ENCODE measurements around the gene ACADVL. TPM values are rescaled to one million over a fixed set of nuclear protein-coding genes. Genes with fewer than 3 reads are reported as not detected.

The ACADVL gene
- total and polyA plus RNA-seq, 12 donors: 807 to 4,806 (median 1,322) TPM

Small RNA genes within 50 kb of the gene (microRNA-seq; reads per million reads assigned to microRNA genes)
- gene MIR324: 1,035 to 1,067 reads per million in 2 donors

Other genes with a start within 250 kb of the ACADVL start
Only the 30 nearest of the 33 such genes appear.
- 100 to 1,000 TPM; 144 to 241 (median 160) TPM for gene RNASEK, start 207.3 kb upstream of the ACADVL start, total RNA-seq
- 100 to 1,000 TPM; 220 to 429 TPM for gene RNASEK, start 207.3 kb upstream of the ACADVL start, polyA plus RNA-seq
- 10 to 100 TPM in 8 of 10 donors, 1 to 10 TPM in 2; 9.6 to 35.4 (median 18.3) TPM for gene BCL6B, start 196.9 kb upstream of the ACADVL start, total RNA-seq
- 1 to 10 TPM; 9.5 to 9.7 TPM for gene BCL6B, start 196.9 kb upstream of the ACADVL start, polyA plus RNA-seq
- gene SLC16A13, start 183.9 kb upstream of the ACADVL start, total RNA-seq: 1 to 10 TPM in 9 of 10 donors, under 1 TPM in 1; 0.70 to 2.1 (median 1.5) TPM
- 1 to 10 TPM; 1.1 to 2.0 TPM for gene SLC16A13, start 183.9 kb upstream of the ACADVL start, polyA plus RNA-seq
- 1 to 10 TPM in 1 of 10 donors, under 1 TPM in 9; 0.19 to 1.1 (median 0.48) TPM for gene SLC16A11, start 175.8 kb upstream of the ACADVL start, total RNA-seq
- 1 to 10 TPM in 1 of 2 donors, under 1 TPM in 1; 0.78 to 2.1 TPM for gene SLC16A11, start 175.8 kb upstream of the ACADVL start, polyA plus RNA-seq
- gene CLEC10A, start 139.7 kb upstream of the ACADVL start, total RNA-seq: 10 to 100 TPM in 1 of 10 donors, 1 to 10 TPM in 9; 1.4 to 26.3 (median 2.1) TPM
- gene CLEC10A, start 139.7 kb upstream of the ACADVL start, polyA plus RNA-seq: 1 to 10 TPM; 2.5 to 3.4 TPM
- under 1 TPM in 5 of 10 donors, not detected in 5; 0.16 to 0.54 (median 0.25) TPM for gene ASGR2, start 105.1 kb upstream of the ACADVL start, total RNA-seq
- gene ASGR2, start 105.1 kb upstream of the ACADVL start, polyA plus RNA-seq: under 1 TPM in 1 of 2 donors, not detected in 1; 0.41 TPM
- gene ASGR1, start 40.6 kb upstream of the ACADVL start, total RNA-seq: 1 to 10 TPM in 2 of 10 donors, under 1 TPM in 6, not detected in 2; 0.32 to 1.2 (median 0.55) TPM
- under 1 TPM; 0.59 TPM for gene ASGR1, start 40.6 kb upstream of the ACADVL start, polyA plus RNA-seq
- 10 to 100 TPM; 13.0 to 22.1 (median 16.7) TPM for gene DLG4, start 102 bp upstream of the ACADVL start, total RNA-seq
- gene DLG4, start 102 bp upstream of the ACADVL start, polyA plus RNA-seq: 10 to 100 TPM in 1 of 2 donors, 1 to 10 TPM in 1; 5.4 to 27.8 TPM
- gene DVL2, start 14.6 kb downstream of the ACADVL start, total RNA-seq: 10 to 100 TPM; 14.1 to 25.6 (median 18.0) TPM
- 10 to 100 TPM in 1 of 2 donors, 1 to 10 TPM in 1; 10.0 to 23.0 TPM for gene DVL2, start 14.6 kb downstream of the ACADVL start, polyA plus RNA-seq
- 10 to 100 TPM; 17.7 to 24.5 (median 22.6) TPM for gene PHF23, start 19.5 kb downstream of the ACADVL start, total RNA-seq
- gene PHF23, start 19.5 kb downstream of the ACADVL start, polyA plus RNA-seq: 10 to 100 TPM; 16.1 to 25.0 TPM
- 100 to 1,000 TPM; 440 to 567 (median 501) TPM for gene GABARAP, start 22.5 kb downstream of the ACADVL start, total RNA-seq
- 100 to 1,000 TPM; 540 to 733 TPM for gene GABARAP, start 22.5 kb downstream of the ACADVL start, polyA plus RNA-seq
- 100 to 1,000 TPM in 8 of 10 donors, 10 to 100 TPM in 2; 94.6 to 135 (median 110) TPM for gene CTDNEP1, start 31.8 kb downstream of the ACADVL start, total RNA-seq
- gene CTDNEP1, start 31.8 kb downstream of the ACADVL start, polyA plus RNA-seq: 100 to 1,000 TPM in 1 of 2 donors, 10 to 100 TPM in 1; 56.3 to 116 TPM
- gene ELP5, start 32.3 kb downstream of the ACADVL start, total RNA-seq: 100 to 1,000 TPM in 1 of 10 donors, 10 to 100 TPM in 9; 30.8 to 110 (median 54.8) TPM
- 10 to 100 TPM; 29.0 to 41.4 TPM for gene ELP5, start 32.3 kb downstream of the ACADVL start, polyA plus RNA-seq
- 1 to 10 TPM in 3 of 10 donors, under 1 TPM in 7; 0.39 to 2.5 (median 0.80) TPM for gene CLDN7, start 42.5 kb downstream of the ACADVL start, total RNA-seq
- gene CLDN7, start 42.5 kb downstream of the ACADVL start, polyA plus RNA-seq: 1 to 10 TPM; 1.3 to 1.6 TPM
- 100 to 1,000 TPM in 9 of 10 donors, 10 to 100 TPM in 1; 98.1 to 186 (median 177) TPM for gene SLC2A4, start 61.8 kb downstream of the ACADVL start, total RNA-seq
- gene SLC2A4, start 61.8 kb downstream of the ACADVL start, polyA plus RNA-seq: 100 to 1,000 TPM in 1 of 2 donors, 10 to 100 TPM in 1; 41.8 to 140 TPM
- 1 to 10 TPM in 7 of 10 donors, under 1 TPM in 3; 0.42 to 1.9 (median 1.2) TPM for gene YBX2, start 74.7 kb downstream of the ACADVL start, total RNA-seq
- 1 to 10 TPM in 1 of 2 donors, under 1 TPM in 1; 0.49 to 2.6 TPM for gene YBX2, start 74.7 kb downstream of the ACADVL start, polyA plus RNA-seq
- gene EIF5A, start 87.7 kb downstream of the ACADVL start, total RNA-seq: 100 to 1,000 TPM; 197 to 444 (median 248) TPM
- 100 to 1,000 TPM; 457 to 716 TPM for gene EIF5A, start 87.7 kb downstream of the ACADVL start, polyA plus RNA-seq
- 10 to 100 TPM; 49.1 to 81.1 (median 57.4) TPM for gene GPS2, start 95.4 kb downstream of the ACADVL start, total RNA-seq
- gene GPS2, start 95.4 kb downstream of the ACADVL start, polyA plus RNA-seq: 100 to 1,000 TPM; 103 to 105 TPM
- 10 to 100 TPM; 21.7 to 45.9 (median 28.7) TPM for gene NEURL4, start 109.4 kb downstream of the ACADVL start, total RNA-seq
- 10 to 100 TPM; 22.4 to 55.5 TPM for gene NEURL4, start 109.4 kb downstream of the ACADVL start, polyA plus RNA-seq
- gene ACAP1, start 116.6 kb downstream of the ACADVL start, total RNA-seq: 10 to 100 TPM in 7 of 10 donors, 1 to 10 TPM in 3; 7.4 to 23.4 (median 16.7) TPM
- 1 to 10 TPM; 2.4 to 9.7 TPM for gene ACAP1, start 116.6 kb downstream of the ACADVL start, polyA plus RNA-seq
- gene KCTD11, start 132.2 kb downstream of the ACADVL start, total RNA-seq: 1 to 10 TPM; 4.3 to 8.5 (median 5.3) TPM
- 1 to 10 TPM; 4.5 to 6.6 TPM for gene KCTD11, start 132.2 kb downstream of the ACADVL start, polyA plus RNA-seq
- gene TMEM95, start 135.2 kb downstream of the ACADVL start, total RNA-seq: under 1 TPM in 1 of 10 donors, not detected in 9; 0.39 TPM
- not detected for gene TMEM95, start 135.2 kb downstream of the ACADVL start, polyA plus RNA-seq
- 1 to 10 TPM; 1.1 to 4.4 (median 2.1) TPM for gene TNK1, start 161.2 kb downstream of the ACADVL start, total RNA-seq
- gene TNK1, start 161.2 kb downstream of the ACADVL start, polyA plus RNA-seq: 1 to 10 TPM; 1.9 to 3.5 TPM
- 10 to 100 TPM; 14.4 to 28.7 (median 17.1) TPM for gene PLSCR3, start 174.6 kb downstream of the ACADVL start, total RNA-seq
- 10 to 100 TPM; 23.3 to 32.9 TPM for gene PLSCR3, start 174.6 kb downstream of the ACADVL start, polyA plus RNA-seq
- 10 to 100 TPM; 61.8 to 83.2 (median 74.2) TPM for gene TMEM256, start 184.2 kb downstream of the ACADVL start, total RNA-seq
- gene TMEM256, start 184.2 kb downstream of the ACADVL start, polyA plus RNA-seq: 100 to 1,000 TPM in 1 of 2 donors, 10 to 100 TPM in 1; 89.1 to 169 TPM
- 10 to 100 TPM in 2 of 10 donors, 1 to 10 TPM in 8; 3.6 to 15.8 (median 6.4) TPM for gene NLGN2, start 187.9 kb downstream of the ACADVL start, total RNA-seq
- 1 to 10 TPM; 7.3 to 7.6 TPM for gene NLGN2, start 187.9 kb downstream of the ACADVL start, polyA plus RNA-seq
- not detected for gene SPEM1, start 200.4 kb downstream of the ACADVL start, total RNA-seq
- not detected for gene SPEM1, start 200.4 kb downstream of the ACADVL start, polyA plus RNA-seq
- not detected for gene SPEM2, start 205.7 kb downstream of the ACADVL start, total RNA-seq
- not detected for gene SPEM2, start 205.7 kb downstream of the ACADVL start, polyA plus RNA-seq
- not detected for gene SPEM3, start 208.9 kb downstream of the ACADVL start, total RNA-seq
- gene SPEM3, start 208.9 kb downstream of the ACADVL start, polyA plus RNA-seq: not detected
- gene TMEM102, start 215.5 kb downstream of the ACADVL start, total RNA-seq: 1 to 10 TPM; 1.2 to 3.5 (median 2.2) TPM
- 1 to 10 TPM; 2.0 to 4.2 TPM for gene TMEM102, start 215.5 kb downstream of the ACADVL start, polyA plus RNA-seq